Measurements from ENCODE around the gene IFNA1.

IFNA1 gene

DNA sequence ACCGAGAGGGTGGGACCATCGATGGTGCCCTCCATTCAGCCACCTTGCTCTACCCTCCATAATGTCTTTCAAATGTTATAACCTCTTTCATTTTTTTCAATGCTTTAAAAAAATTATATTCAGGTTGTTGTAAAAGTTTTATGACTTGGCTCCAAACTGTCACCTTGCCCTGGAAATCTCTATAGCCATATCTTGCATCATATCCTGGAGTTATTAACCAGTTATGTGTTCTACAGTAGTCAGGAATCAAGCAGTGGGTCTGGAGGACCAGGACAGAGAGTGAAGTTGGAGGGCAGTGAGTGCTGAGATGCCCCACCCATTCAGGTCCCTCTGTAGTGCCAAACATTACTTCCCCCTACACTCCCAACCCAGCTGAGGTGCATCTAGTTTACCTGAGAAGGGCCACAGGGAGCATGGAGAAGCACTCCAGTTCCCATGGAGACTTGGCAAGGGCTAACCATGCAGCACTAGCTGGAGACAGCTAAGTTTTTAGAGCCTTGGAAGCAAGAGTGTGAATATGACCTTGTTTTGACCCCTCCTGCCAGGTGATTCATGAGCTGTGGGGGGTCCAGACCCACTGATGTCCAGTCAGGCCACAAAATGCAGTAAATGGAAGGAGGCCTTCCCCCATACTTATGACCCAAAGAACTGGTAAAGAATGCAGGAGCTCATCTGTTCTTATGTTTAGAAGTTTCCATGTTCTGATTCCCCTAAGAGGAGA is 25.9 kb upstream of the IFNA1 start:
- TF ChIP-seq CTCF (IDR thresholded peaks at IDR 0.05; ENCODE audit: insufficient read depth, low read length, missing control alignments): no peak
- ChIA-PET CTCF (interaction anchor here (1.1 to 1.7 kb wide), 4 partner anchors 9 to 20 kb away, joined by 3 to 5 read pairs (median 4); no protein-coding TSS in a partner anchor), POLR2A (no interaction called here)
- no peak for DNase-seq (ENCODE audit: low read depth, low spot score)
- no peak overlapping the region for H3K4me3 ChIP-seq (ENCODE audit: low read depth, low read length)

GRCh38 chr9:21415493-21416267 is 24.6 kb upstream of the IFNA1 start:
- no peak for TF ChIP-seq CTCF (IDR thresholded peaks at IDR 0.05; ENCODE audit: insufficient read depth, low read length, missing control alignments)
- no peak overlapping the region for H3K4me3 ChIP-seq (ENCODE audit: low read depth, low read length)
- DNase-seq (ENCODE audit: low read depth, low spot score): no peak
- ChIA-PET CTCF (interaction anchor here (1.1 to 1.7 kb wide), 5 partner anchors 10 to 20 kb away, joined by 3 to 6 read pairs (median 5); no protein-coding TSS in a partner anchor), POLR2A (no interaction called here)

GRCh38 chr9:21428235-21428634 is 12.0 kb upstream of the IFNA1 start:
- no peak for DNase-seq (ENCODE audit: low read depth, low spot score)
- no peak overlapping the region for H3K4me3 ChIP-seq (ENCODE audit: low read depth, low read length)
- ChIA-PET POLR2A (no interaction called here), CTCF (interaction anchor here (1.0 to 1.3 kb wide), 3 partner anchors 11 to 102 kb away, joined by 3 to 4 read pairs (median 3); no protein-coding TSS in a partner anchor)
- TF ChIP-seq CTCF (IDR thresholded peaks at IDR 0.05; ENCODE audit: insufficient read depth, low read length, missing control alignments): no peak

- CTCF ChIA-PET: no interaction called here
Measured at GRCh38 chr9:21429191-21429590, 11.0 kb upstream of the IFNA1 start.

GRCh38 chr9:21432672-21433425 is 7.4 kb upstream of the IFNA1 start:
- CTCF ChIA-PET: interaction anchor here (1.2 to 6.2 kb wide), 13 partner anchors 10 to 379 kb away, joined by 3 to 59 read pairs (median 7); no protein-coding TSS in a partner anchor
- POLR2A ChIA-PET: no interaction called here
- no peak overlapping the region for H3K4me3 ChIP-seq (ENCODE audit: low read depth, low read length)
- TF ChIP-seq CTCF (IDR thresholded peaks at IDR 0.05; ENCODE audit: insufficient read depth, low read length, missing control alignments): no peak
- DNase-seq (ENCODE audit: low read depth, low spot score): no peak

More at GRCh38 chr9:21429191-21429590, 11.0 kb upstream of the IFNA1 start:
- TF ChIP-seq CTCF (IDR thresholded peaks at IDR 0.05; ENCODE audit: insufficient read depth, low read length, missing control alignments): no peak
- no peak overlapping the region for H3K4me3 ChIP-seq (ENCODE audit: low read depth, low read length)
- POLR2A ChIA-PET: no interaction called here
- DNase-seq (ENCODE audit: low read depth, low spot score): no peak

All from AG04449 (cell line).